SK-N-SH treated with all-trans-retinoic acid at 6 μM for 48 hours (cell line): Measurements from ENCODE around the gene SH3PXD2B.
"Not testable (repeated sequence)": the region's sequence is repeated elsewhere in the genome, so short reads cannot be mapped to it uniquely, and the experiment has no call there.

ENCODE experiments used
- ATAC-seq: fragments of 200-7000 bp; cut with Tn5 transposase; 3 replicates; pipeline ENCODE4 v1.9.1; 2020; ENCODE audit warnings: mild to moderate bottlenecking, moderate library complexity
- ARNTL ChIP-seq: fragments of 450-650 bp; formaldehyde crosslinking; IDR thresholded peaks from 2 replicates; pipeline ENCODE4 v1.5.0; 2020; ENCODE audit warnings: low read depth, mild to moderate bottlenecking, moderate library complexity, borderline replicate concordance
- BACH2 ChIP-seq: fragments of 250-450 bp; sonication (Bioruptor Pico); IDR thresholded peaks from 2 replicates; pipeline ENCODE4 v1.9.0; 2021; ENCODE audit warnings: mild to moderate bottlenecking, borderline replicate concordance
- CSDC2 ChIP-seq: fragments of 250-450 bp; sonication (Bioruptor Pico); IDR thresholded peaks from 2 replicates; pipeline ENCODE4 v1.5.0; 2020; ENCODE audit warnings: mild to moderate bottlenecking, moderate library complexity
- CSRNP3 ChIP-seq: fragments of 250-450 bp; sonication (Bioruptor Pico); IDR thresholded peaks from 2 replicates; pipeline ENCODE4 v1.5.1; 2021; ENCODE audit warnings: mild to moderate bottlenecking, moderate library complexity
- ESRRG ChIP-seq: fragments of 250-450 bp; sonication (Bioruptor Pico); IDR thresholded peaks from 2 replicates; pipeline ENCODE4 v1.6.1; 2021; ENCODE audit warnings: mild to moderate bottlenecking
- GLIS3 ChIP-seq: fragments of 250-450 bp; sonication (Bioruptor Pico); IDR thresholded peaks from 2 replicates; pipeline ENCODE4 v1.5.0; 2020; ENCODE audit warnings: mild to moderate bottlenecking, moderate library complexity
- ISL1 ChIP-seq: fragments of 250-450 bp; sonication (Bioruptor Pico); IDR thresholded peaks from 2 replicates; pipeline ENCODE4 v2.1.2; 2022; ENCODE audit warnings: mild to moderate bottlenecking, moderate library complexity
- OSR1 ChIP-seq: fragments of 250-450 bp; sonication (Bioruptor Pico); IDR thresholded peaks from 2 replicates; pipeline ENCODE4 v1.8.0; 2022; ENCODE audit warnings: moderate library complexity, mild to moderate bottlenecking, inconsistent platforms
- PATZ1 ChIP-seq: fragments of 250-450 bp; sonication (Bioruptor Pico); IDR thresholded peaks from 2 replicates; pipeline ENCODE4 v1.8.0; 2020; ENCODE audit warnings: mild to moderate bottlenecking, moderate library complexity, borderline replicate concordance
- PPARA ChIP-seq: fragments of 250-450 bp; sonication (Bioruptor Pico); IDR thresholded peaks from 2 replicates; pipeline ENCODE4 v1.5.0; 2020; ENCODE audit warnings: mild to moderate bottlenecking, borderline replicate concordance
- RARB ChIP-seq: fragments of 250-450 bp; sonication (Bioruptor Pico); IDR thresholded peaks from 2 replicates; pipeline ENCODE4 v1.8.0; 2021; ENCODE audit warnings: mild to moderate bottlenecking, moderate library complexity
- SNAI2 ChIP-seq: fragments of 250-450 bp; sonication (Bioruptor Pico); IDR thresholded peaks from 2 replicates; pipeline ENCODE4 v1.5.0; 2020; ENCODE audit warnings: mild to moderate bottlenecking, moderate library complexity
- TCF4 ChIP-seq: fragments of 250-450 bp; sonication (Bioruptor Pico); IDR thresholded peaks from 2 replicates; pipeline ENCODE4 v1.8.0; 2021; ENCODE audit warnings: mild to moderate bottlenecking, moderate library complexity, borderline replicate concordance
- TOX ChIP-seq: fragments of 250-450 bp; sonication (Bioruptor Pico); IDR thresholded peaks from 2 replicates; pipeline ENCODE4 v1.8.0; 2021; ENCODE audit warnings: mild to moderate bottlenecking, moderate library complexity, borderline replicate concordance
- ZC3H10 ChIP-seq: fragments of 250-450 bp; sonication (Bioruptor Pico); IDR thresholded peaks from 2 replicates; pipeline ENCODE4 v1.5.1; 2021; ENCODE audit warnings: mild to moderate bottlenecking, moderate library complexity
- ZFP3 ChIP-seq: fragments of 250-450 bp; sonication (Bioruptor Pico); IDR thresholded peaks from 2 replicates; pipeline ENCODE4 v1.5.0; 2020; ENCODE audit warnings: mild to moderate bottlenecking, moderate library complexity
- ZNF565 ChIP-seq: fragments of 450-650 bp; formaldehyde crosslinking; conservative IDR thresholded peaks from 2 replicates; pipeline ENCODE4 v1.5.0; 2020; ENCODE audit warnings: low read depth, mild to moderate bottlenecking, moderate library complexity
- ZNF70 ChIP-seq: fragments of 450-650 bp; formaldehyde crosslinking; IDR thresholded peaks from 2 replicates; pipeline ENCODE4 v1.5.0; 2020; ENCODE audit warnings: mild to moderate bottlenecking, moderate library complexity
- TF ChIP-seq, protein P1 (sequence below): fragments of 250-450 bp; sonication (Bioruptor Pico); IDR thresholded peaks from 2 replicates; pipeline ENCODE4 v1.5.0; 2020; ENCODE audit warnings: mild to moderate bottlenecking, moderate library complexity
- TF ChIP-seq, protein P2 (sequence below): fragments of 250-450 bp; sonication (Bioruptor Pico); IDR thresholded peaks from 2 replicates; pipeline ENCODE4 v1.5.1; 2020; ENCODE audit warnings: low read depth, mild to moderate bottlenecking, moderate library complexity
- TF ChIP-seq, protein P3 (sequence below): fragments of 250-450 bp; sonication (Bioruptor Pico); IDR thresholded peaks from 2 replicates; pipeline ENCODE4 v1.8.0; 2021; ENCODE audit warnings: low read depth, mild to moderate bottlenecking, moderate library complexity, borderline replicate concordance

SH3PXD2B gene

GRCh38 chr5:172350212-172351181, 103.8 kb downstream of the SH3PXD2B start:
- TF ChIP-seq ZFP3 (CRISPR knock-in tag) (no peak), PATZ1 (CRISPR knock-in tag) (no peak), ZNF565 (no peak), CSRNP3 (no peak), SNAI2 (CRISPR knock-in tag) (no peak), TCF4 (CRISPR knock-in tag) (no peak), ISL1 (CRISPR knock-in tag) (no peak), PPARA (no peak), BACH2 (no peak), ZC3H10 (CRISPR knock-in tag) (no peak), ZNF70 (CRISPR knock-in tag) (no peak)
- TF ChIP-seq, protein P1, sequence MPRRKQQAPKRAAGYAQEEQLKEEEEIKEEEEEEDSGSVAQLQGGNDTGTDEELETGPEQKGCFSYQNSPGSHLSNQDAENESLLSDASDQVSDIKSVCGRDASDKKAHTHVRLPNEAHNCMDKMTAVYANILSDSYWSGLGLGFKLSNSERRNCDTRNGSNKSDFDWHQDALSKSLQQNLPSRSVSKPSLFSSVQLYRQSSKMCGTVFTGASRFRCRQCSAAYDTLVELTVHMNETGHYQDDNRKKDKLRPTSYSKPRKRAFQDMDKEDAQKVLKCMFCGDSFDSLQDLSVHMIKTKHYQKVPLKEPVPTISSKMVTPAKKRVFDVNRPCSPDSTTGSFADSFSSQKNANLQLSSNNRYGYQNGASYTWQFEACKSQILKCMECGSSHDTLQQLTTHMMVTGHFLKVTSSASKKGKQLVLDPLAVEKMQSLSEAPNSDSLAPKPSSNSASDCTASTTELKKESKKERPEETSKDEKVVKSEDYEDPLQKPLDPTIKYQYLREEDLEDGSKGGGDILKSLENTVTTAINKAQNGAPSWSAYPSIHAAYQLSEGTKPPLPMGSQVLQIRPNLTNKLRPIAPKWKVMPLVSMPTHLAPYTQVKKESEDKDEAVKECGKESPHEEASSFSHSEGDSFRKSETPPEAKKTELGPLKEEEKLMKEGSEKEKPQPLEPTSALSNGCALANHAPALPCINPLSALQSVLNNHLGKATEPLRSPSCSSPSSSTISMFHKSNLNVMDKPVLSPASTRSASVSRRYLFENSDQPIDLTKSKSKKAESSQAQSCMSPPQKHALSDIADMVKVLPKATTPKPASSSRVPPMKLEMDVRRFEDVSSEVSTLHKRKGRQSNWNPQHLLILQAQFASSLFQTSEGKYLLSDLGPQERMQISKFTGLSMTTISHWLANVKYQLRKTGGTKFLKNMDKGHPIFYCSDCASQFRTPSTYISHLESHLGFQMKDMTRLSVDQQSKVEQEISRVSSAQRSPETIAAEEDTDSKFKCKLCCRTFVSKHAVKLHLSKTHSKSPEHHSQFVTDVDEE (CRISPR knock-in tag), result no peak
- TF ChIP-seq, protein P2, sequence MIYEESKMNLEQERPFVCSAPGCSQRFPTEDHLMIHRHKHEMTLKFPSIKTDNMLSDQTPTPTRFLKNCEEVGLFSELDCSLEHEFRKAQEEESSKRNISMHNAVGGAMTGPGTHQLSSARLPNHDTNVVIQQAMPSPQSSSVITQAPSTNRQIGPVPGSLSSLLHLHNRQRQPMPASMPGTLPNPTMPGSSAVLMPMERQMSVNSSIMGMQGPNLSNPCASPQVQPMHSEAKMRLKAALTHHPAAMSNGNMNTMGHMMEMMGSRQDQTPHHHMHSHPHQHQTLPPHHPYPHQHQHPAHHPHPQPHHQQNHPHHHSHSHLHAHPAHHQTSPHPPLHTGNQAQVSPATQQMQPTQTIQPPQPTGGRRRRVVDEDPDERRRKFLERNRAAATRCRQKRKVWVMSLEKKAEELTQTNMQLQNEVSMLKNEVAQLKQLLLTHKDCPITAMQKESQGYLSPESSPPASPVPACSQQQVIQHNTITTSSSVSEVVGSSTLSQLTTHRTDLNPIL (CRISPR knock-in tag), result no peak
- TF ChIP-seq, all 23 proteins: peak for 0
- no peak for ATAC-seq

DNA sequence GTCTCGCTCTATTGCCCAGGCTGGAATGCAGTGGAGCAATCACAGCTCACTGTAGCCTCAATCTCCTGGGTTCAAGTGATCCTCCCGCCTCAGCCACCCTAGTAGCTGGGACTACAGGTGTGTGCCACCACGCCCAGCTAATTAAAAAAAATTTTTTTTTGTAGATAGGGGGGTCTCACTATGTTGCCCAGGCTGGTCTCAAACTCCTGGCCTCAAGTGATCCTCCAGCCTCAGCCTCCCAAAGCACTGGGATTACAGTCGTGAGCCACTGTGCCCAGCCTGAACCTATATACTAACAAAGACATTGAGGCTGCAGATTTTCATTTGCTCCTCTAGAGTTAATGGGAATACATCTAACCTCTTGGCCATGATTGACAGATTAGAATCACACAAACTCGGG, 105.6 kb downstream of the SH3PXD2B start:
- ATAC-seq, result not testable (repeated sequence)

DNA sequence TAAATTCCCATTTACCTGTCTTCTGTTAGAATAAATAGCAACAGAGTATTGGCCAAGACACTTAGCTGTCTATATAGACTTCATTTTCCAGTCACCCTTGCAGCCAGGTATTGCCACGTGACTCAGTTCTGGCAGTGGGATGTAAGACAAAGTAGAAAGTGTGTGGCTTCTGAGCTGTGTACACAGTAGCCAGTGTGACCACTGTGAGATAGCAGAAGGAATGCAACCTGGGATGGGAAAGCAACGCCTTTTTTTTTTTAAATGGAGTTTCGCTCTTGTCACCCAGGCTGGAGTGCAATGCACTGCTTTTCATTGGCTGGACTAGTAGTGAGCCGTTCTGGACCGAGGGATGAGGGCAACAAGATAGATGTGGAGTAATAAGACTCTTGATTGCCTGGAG, 106.2 kb downstream of the SH3PXD2B start:
- no peak for ATAC-seq
- no peak for TF ChIP-seq ZNF565
- TF ChIP-seq OSR1 (CRISPR knock-in tag), result no peak
- TF ChIP-seq ZFP3 (CRISPR knock-in tag), result no peak
- TF ChIP-seq, protein P3, sequence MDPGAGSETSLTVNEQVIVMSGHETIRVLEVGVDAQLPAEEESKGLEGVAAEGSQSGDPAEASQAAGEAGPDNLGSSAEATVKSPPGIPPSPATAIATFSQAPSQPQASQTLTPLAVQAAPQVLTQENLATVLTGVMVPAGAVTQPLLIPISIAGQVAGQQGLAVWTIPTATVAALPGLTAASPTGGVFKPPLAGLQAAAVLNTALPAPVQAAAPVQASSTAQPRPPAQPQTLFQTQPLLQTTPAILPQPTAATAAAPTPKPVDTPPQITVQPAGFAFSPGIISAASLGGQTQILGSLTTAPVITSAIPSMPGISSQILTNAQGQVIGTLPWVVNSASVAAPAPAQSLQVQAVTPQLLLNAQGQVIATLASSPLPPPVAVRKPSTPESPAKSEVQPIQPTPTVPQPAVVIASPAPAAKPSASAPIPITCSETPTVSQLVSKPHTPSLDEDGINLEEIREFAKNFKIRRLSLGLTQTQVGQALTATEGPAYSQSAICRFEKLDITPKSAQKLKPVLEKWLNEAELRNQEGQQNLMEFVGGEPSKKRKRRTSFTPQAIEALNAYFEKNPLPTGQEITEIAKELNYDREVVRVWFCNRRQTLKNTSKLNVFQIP (CRISPR knock-in tag), result no peak
- TF ChIP-seq CSDC2, result no peak
- TF ChIP-seq TCF4 (CRISPR knock-in tag), result no peak
- no peak for TF ChIP-seq CSRNP3
- no peak for TF ChIP-seq GLIS3 (CRISPR knock-in tag)
- TF ChIP-seq ISL1 (CRISPR knock-in tag), result no peak
- TF ChIP-seq ARNTL, result no peak
- TF ChIP-seq PATZ1 (CRISPR knock-in tag), result no peak
- TF ChIP-seq ESRRG, result no peak
- TF ChIP-seq ZNF70 (CRISPR knock-in tag), result no peak
- TF ChIP-seq TOX, result no peak
- TF ChIP-seq SNAI2 (CRISPR knock-in tag), result no peak
- TF ChIP-seq BACH2, result no peak
- no peak for TF ChIP-seq RARB (CRISPR knock-in tag)
- no peak for TF ChIP-seq PPARA
